HG03565 (cell line): ENCODE measurements around the gene USP9X.
"Not testable (repeated sequence)": the region's sequence is repeated elsewhere in the genome, so short reads cannot be mapped to it uniquely, and the experiment has no call there.

Experiments used
- ATAC-seq: cut with Tn5 transposase; IDR thresholded peaks from one replicate; pipeline ENCODE4 v1.9.1; 2021; ENCODE audit warnings: mild to moderate bottlenecking, moderate library complexity; ENCODE audit not compliant: unreplicated experiment

The USP9X gene

DNA sequence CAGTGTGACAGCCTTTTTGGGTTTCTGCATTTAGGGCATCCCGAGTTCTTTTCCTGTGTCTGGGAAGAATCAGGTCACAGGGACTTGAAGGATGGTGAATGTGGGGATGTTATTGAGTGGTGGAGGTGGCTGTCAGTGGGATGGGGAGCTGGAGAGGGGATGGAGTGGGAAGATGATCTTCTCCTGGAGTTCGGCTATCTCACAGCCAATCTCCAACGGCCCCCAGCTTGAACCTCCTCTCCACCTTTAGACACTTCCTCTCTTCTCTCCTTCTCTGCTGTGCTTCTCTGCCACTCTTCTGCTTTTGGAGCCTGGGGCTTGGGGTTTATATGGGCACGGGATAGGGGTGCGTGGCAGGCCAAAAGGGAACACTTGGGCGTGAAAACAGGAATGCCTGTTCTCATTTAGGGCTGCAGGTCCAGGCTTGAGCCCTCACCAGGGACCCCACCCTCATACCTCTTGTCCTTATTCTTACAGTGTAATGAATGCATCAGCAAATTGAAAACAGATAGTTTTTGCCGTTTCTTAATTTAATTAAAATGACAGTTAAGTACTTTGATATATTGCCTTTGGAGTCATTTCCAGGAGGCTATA lies 37.5 kb downstream of the USP9X start:
- no peak for ATAC-seq

DNA sequence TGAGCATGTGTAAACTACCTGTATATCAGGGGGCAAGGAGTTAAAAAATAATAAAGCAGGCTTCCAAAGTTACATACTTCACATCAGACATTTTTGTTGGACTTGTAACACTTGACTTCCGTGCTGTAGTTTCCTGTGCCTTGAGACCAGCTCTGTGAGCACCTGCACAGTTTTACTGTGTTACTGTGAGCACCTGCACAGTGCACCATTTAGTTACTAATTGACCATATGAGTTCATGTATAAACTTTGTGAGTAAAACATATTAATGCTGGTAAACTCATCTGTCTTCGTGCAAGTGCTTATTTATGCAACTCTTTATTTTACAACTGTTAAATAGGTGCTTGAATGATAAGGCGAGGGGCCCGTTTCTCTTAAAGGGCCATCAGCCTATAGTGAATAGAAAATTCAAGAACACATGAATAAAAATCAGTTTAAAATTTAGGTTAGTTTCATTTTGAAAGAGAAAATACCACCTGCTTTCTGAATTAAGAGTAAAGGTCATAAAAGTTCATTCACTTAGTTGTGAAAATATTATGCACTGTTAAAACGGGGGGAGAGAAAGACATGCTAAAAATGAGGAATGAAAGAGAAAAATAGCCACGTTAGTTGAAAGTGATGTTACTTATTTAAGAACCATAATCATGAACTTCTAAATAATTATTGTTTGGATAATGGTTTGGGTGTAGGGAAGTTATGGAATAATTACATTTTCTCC lies 42.4 kb downstream of the USP9X start:
- no peak for ATAC-seq

DNA sequence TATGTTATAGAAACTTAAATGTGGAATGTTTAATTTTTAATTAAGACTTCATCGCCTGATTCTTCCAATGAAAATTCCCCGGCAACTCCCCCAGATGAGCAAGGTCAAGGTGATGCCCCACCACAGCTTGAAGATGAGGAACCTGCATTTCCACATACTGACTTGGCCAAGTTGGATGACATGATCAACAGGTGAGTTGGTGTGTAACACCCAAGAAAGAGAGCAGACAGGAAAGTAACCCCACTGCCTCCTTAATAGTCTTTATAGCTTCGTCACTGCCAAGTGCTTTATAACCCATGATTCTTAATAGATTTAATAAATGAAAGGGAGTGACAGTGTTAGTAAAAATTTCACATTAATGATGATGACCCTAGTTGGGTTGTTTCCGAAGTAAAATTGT lies 43.7 kb downstream of the USP9X start:
- ATAC-seq: no peak

DNA sequence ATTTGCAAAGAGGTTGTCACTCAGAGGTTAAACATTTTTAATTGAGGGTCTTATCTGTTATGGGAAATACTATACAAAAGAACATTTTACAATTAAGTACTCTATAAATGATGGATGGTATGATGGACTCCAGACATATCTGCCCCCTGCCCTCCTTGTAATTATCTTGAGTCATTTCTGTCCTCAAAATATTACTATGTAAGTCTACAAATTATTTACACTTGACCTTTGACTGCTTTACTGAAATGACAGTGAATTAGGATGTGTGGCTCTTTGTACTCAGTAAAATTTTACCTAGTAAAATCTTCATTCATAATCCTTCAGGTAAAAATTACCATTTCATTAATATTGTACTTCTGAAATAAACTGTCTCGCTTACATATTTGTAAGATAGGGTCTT lies 46.5 kb downstream of the USP9X start:
- ATAC-seq: no peak

DNA sequence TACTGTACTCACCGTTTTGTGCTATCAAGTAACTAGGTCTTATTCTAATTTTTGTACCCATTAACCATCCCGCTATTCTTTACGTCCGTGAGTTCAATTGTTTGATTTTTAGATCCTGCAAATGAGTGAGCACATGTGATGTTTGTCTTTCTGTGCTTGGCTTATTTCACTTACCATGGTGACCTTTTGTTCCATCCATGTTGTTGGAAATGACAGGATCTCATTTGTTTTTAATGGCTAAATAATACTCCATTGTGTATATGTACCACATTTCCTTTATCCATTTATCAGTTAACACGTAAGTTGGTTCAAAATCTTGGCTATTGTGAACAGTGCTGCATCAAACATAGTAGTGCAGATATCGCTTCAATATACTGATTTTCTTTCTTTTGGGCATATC lies 48.3 kb downstream of the USP9X start:
- ATAC-seq: no peak

DNA sequence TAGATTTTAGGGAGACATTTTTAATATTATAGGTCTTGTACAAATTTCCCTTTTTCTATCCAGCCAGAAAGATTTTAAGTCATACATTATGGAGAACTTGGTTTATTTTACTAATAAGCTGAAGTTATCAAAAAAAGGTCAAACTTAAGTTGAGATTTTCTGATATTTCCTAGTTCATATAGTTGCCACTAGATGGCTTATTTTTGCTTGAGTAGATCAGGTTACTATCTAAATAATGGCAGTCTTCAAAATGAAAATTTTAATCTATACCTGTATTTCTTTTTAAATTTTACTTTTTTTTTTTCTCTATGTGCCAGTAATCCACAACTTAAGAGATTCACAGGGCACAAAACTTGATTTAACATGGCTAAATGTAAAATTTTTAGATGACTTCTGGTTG lies 52.3 kb downstream of the USP9X start:
- no peak for ATAC-seq

DNA sequence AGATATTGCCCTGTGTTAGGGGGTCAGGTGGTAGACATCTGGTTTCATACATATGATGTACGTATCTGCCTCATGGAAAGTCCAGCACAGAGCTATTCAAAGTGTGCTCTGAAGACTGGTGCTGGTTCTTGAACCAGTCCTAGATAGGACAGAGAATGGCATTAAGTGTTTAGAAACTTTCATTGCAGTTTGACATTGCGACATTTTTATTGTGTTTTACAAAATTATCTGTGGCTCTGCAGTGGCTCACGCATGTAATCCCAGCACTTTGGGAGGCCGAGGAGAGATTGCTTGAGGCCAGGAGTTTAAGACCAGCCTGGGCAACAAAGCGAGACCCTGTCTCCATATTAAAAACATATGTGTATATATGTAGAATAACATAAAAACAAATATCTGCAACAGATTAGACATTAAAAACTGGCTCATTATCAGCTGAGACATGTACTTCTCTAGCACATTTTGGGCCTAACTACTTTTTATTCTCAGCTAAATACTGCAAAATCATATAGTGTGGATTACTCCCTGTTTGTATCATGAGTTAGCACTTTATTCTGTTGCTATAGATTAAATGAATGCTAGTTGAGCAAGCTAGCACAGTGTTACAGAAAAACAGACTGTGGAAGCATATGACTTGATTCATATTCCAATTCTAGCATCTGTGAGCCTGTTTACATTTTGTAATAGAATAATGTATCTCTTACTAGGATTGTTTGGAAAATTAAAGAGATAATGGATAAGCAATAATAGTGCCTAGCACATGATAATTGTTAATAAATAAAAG lies 57.1 kb downstream of the USP9X start:
- ATAC-seq: no peak

DNA sequence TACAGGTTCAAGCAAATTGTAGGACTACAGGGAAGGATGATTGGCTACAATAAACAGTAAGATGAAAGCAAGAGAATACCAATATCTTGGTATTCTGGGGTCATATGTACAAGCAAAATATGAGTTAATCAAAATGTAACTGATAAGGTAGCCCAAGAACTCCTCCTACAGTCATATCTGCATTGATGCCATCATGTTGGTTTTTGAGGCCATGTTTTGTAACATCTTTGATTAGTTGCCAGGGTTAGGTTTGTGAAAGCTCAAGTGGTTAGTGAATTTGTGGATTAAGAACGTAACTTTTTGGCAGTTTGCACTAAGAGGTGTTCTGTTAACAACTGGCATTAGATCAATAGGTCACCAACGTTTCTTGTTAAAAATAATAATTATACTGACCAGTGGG lies 59.6 kb downstream of the USP9X start:
- ATAC-seq: no peak

DNA sequence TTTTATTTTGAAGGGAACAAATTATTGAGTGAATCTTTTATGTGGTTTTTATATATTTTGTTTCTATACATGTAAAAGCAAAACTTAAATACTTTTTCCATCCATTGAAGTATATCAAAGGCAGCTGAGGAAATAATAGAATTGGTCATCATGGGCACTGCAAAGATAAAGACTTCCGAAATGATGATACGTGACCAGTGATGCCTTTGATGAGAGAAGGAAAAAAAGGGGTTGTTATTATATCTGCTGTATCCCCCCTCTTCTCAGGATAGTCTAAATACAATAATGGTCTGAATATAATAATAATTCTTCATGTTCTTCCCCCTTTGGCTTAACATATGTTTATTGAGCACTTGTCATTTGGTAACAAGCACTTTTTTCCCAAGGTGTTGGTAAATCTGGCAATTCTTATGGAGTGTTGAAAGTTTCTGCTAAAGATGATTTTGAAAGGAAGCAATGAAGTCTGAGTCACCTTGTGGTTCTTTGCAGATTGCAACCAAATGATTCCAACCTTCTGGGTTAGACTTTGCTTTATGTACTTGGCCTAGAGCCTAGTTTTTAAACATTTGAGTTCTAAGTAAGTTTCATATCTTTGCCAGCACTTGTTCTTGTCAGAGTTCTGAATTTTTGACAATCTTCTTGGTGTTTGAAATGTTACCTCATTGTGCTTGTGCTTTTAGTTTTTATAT lies 60.8 kb downstream of the USP9X start:
- no peak for ATAC-seq

DNA sequence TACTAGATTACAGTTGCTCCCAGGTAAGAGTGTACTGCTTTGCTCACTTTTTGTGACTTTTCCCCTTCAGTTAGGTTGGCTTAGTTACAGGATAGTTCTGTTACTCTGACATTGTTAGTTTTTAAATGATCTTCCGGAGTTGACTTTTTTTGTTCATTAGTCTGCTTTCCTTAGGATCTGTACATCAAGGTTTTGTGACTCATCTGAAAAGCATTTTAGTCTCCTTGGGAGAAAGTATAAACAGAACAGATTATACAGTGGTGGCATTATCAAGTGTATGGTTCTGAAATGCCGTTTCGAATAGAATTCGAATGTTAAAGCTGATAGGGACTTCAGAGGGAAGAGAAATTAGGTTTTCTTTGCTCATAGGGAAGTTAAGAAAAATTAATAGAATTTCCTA lies 63.3 kb downstream of the USP9X start:
- ATAC-seq: no peak

DNA sequence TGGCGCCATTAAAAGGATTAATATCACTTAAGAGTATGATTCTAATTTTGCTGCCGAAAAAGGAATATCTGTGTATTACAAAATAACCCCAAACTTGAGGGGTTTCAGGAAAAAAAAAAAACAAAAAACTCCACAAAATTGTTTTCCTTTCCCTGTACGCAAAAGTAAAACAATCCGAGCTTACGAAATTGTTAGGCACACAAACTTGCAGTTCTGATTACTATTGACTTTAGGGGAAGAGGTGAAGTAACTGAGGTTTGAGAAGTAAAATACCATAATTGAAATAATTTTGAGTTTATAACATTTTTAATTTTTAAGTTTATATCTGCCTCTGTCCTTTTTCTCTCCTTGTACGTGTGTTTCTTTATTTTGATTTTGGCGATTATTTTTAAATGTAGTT lies 64.8 kb downstream of the USP9X start:
- ATAC-seq: no peak

DNA sequence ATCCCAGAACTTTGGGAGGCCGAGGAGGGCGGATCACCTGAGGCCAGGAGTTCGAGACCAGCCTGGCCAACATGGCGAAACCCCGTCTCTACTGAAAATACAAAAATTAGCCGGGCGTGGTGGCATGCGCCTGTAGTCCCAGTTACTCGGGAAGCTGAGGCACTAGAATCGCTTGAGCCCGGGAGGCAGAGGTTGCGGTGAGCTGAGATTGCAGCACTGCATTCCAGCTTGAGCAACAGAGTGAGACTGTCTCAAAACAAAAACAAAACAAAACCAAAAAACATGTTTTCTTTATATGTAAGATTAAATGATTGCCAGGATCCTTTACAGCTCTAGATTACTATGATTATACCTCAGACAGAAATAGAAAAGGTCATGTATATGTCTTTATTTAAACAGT lies 66.5 kb downstream of the USP9X start:
- ATAC-seq: not testable (repeated sequence)

DNA sequence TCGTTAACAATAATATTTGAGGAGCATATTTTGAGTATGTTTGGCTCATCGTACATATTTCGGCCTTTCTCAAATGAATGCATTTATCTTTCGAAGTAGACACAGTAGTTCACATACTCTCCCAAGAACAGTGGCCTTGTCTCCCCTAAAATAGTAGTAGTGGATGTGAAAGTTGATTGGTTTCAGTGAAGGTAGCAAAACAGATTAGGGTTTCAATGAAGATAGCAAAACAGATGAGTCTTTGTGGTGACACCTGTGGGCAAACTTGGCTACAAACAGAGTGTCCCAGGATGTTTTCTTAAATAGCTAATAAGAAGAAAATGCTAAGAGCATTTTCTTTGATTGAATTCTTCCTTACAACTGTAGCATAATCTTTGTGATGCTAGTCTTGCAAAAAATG lies 67.0 kb downstream of the USP9X start:
- ATAC-seq: no peak

DNA sequence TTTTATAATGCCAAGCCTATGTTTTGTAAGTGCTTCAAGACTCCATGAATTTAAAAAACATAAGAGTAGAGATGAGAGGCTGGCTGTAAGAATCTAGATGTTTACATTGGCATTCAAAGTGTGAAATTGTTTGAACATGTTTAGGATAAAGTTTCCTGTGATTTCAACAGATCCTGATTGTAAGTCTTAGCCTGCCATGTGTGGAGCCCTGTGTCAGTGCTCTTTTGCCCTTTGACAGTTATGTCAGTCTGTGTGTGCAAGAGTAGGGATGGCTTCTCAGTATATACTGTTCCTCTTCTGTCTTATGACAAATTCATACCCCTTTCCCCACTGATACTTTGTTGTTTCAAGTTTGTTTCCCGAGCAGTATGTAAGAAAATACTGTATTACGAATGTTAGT lies 68.2 kb downstream of the USP9X start:
- no peak for ATAC-seq

DNA sequence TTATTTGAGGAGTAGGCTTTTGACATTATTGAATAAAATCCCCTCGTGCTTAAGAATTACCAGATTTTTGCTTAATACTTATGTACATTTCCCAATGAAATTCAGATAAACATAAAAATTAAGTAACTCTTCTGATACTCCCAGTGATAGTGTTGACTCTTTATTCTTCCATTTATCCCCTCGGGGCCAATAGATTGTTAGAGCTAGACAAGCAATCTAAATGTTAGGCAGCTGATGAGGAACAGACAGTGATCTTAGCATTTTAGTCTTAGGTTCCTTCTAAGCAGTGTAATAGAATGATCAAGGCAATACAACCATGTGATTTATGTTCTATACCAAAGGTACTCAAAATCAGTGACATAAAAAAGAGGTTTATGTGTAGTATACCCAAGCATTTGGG lies 68.7 kb downstream of the USP9X start:
- ATAC-seq: no peak

DNA sequence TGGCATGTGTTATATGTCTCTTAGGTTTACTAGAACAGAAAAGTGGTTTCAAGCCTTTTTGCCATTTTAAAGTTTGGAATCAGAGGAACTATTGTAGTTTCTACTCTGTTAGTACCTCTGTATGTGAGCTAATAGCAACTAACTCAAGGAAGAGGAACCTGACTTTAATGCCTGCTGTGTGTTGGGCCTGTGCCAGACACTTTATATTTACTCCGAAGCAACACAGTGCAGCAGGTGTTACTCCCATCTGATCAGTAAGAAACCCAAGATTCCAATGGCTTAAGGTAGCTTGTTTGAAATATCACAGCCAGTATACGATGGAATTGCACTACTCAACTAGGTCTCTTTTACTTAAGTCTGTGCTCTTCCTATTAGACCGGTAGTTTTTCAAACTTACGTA lies 79.2 kb downstream of the USP9X start:
- ATAC-seq: no peak

DNA sequence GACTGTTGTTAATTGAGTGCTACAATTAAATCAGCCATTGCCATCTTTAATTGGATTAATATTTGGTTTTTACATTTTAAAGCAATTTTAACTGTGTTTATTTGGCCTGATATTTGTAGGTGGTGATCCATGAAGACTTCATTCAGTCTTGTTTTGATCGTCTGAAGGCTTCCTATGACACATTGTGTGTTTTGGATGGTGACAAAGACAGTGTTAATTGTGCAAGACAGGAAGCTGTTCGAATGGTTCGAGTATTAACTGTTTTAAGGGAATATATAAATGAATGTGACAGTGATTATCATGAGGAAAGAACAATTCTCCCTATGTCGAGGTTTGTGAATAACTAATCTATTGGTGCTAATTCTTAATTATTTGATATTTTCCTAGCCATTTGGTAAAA lies 82.6 kb downstream of the USP9X start:
- no peak for ATAC-seq

DNA sequence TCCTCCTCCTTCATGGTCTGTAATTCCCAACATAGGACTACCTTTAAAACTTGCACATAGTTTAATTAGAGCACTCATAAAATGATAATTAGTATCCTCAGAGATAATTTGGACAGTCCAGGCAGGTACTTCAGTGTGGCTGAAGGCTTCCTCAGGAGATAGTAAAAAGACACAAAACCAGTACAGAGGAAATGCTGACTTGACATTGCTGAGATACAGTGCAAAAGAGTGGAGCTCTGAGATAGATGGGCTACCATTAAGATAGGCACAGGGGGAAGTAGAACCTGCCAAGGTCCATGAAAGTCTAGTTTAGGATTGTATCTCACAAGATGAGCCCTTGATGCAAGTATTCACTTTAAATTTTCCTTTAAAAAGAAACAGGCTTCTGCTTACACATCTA lies 91.0 kb downstream of the USP9X start:
- no peak for ATAC-seq

DNA sequence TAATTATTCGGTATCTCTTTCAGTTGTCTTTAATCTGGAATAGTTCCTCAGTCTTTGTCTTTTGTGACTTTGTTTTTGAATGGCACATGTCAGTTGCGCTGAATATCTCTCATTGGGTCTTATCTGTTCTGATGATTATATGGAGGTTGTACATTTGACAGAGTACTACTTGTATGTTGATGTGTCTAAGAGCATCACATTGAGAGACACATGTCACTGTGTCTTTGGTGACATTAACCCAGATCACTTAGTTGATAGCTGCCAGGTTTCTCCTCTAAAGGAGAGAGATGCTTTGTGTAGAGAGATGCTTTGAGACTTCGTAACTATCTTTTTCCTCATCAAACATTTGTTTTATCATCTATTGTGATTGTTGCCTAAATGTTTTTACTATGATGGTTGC lies 92.1 kb downstream of the USP9X start:
- ATAC-seq: no peak

DNA sequence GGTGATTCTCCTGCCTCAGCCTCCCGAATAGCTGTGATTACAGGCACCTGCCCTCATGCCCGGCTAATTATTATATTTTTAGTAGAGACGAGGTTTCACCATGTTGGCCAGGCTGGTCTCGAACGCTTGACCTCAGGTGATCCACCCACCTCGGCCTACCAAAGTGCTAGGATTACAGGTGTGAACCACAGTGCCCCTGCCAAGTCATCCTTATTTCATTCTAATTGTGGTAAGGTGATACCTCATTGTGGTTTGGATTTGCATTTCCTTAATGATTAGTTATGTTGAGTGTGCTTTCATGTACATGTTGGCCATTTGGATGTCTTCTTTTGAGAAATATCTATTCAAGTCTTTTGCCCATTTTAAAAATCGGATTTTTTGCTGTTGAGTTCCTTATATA lies 93.0 kb downstream of the USP9X start:
- ATAC-seq: no peak

DNA sequence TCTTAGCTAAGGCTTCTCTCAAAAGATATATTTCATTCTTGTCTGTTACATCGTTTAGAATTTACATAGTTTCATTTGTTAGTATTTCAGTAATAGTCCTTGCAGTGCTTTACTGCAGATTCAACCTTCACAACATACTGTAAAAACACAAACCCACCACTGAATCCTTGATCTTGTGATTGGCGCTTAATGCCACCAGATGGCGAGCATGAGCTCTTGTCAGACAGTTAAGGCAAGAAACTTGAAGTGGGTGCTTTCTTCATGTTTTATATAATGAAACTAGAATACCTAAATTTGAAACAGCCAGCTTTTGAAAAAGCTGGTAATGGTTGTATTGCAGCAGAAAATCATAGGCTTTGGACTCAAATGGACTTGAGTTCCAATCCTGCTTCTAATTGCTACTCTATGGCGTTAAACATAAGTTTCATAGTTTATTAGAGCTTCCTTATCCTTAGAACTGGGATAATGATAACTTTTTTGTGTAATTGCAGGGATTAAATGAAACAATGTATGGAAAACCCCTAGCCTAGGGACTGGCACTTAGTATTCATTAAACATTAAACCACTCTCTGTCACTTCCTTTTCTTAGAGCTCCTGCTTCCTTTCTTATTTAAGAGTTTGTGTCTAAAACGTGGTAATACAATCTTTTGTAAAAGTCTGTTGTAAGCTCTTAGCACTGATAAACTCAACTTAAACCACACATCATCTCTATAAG lies 95.1 kb downstream of the USP9X start:
- peak; percentile 47 for ATAC-seq
